MV-4-11 (cell line): ENCODE data around the gene P2RY4.
"Not testable (repeated sequence)": the region's sequence is repeated elsewhere in the genome, so short reads cannot be mapped to it uniquely, and the experiment has no call there.

Source experiments
- DNase-seq: peaks from one replicate; lab custom pipeline; 2025; lab: John Stamatoyannopoulos, UW

Gene P2RY4

GRCh38 chrX:70260104-70260503 lies at the start of gene P2RY4:
TSS of gene P2RY4 (minus strand) at chrX:70260204. CDS start at chrX:70259624, 580 bp downstream.
- no peak for DNase-seq

GRCh38 chrX:70301716-70302115 lies 41.7 kb upstream of the P2RY4 start:
- DNase-seq: no peak

GRCh38 chrX:70293621-70294020 lies 33.6 kb upstream of the P2RY4 start:
- DNase-seq: no peak

- DNase-seq: no peak
Measured at GRCh38 chrX:70292788-70293187, 32.8 kb upstream of the P2RY4 start.

GRCh38 chrX:70289793-70290770 lies 30.1 kb upstream of the P2RY4 start, which contains the start of the genes KIF4A and PDZD11:
TSS of gene KIF4A (plus strand) at chrX:70290104. CDS start at chrX:70290459, 355 bp downstream.
TSS of gene PDZD11 (minus strand) at chrX:70289927. CDS start at chrX:70289341, 586 bp downstream.
- DNase-seq: peak; percentile 79

GRCh38 chrX:70289168-70289792 lies 29.3 kb upstream of the P2RY4 start:
- no peak for DNase-seq

GRCh38 chrX:70281951-70282350 lies 21.9 kb upstream of the P2RY4 start, which contains the start of gene RAB41:
TSS of gene RAB41 (plus strand) at chrX:70282172. CDS start at chrX:70282218, 46 bp downstream.
- no peak for DNase-seq

GRCh38 chrX:70280573-70280972 lies 20.6 kb upstream of the P2RY4 start:
- no peak for DNase-seq

GRCh38 chrX:70279081-70279480 lies 19.1 kb upstream of the P2RY4 start:
- no peak for DNase-seq

- DNase-seq: not testable (repeated sequence)
Measured at GRCh38 chrX:70274029-70274428, 14.0 kb upstream of the P2RY4 start.

GRCh38 chrX:70268034-70268433 lies 8.0 kb upstream of the P2RY4 start, which contains the start of gene ARR3:
TSS of gene ARR3 (plus strand) at chrX:70268334. CDS start at chrX:70269386, 1,052 bp downstream.
- no peak for DNase-seq

GRCh38 chrX:70264784-70265183 lies 4.8 kb upstream of the P2RY4 start:
- no peak for DNase-seq

- no peak for DNase-seq
Measured at GRCh38 chrX:70262952-70263567, 3.1 kb upstream of the P2RY4 start.

GRCh38 chrX:70257423-70258288 lies 2.3 kb downstream of the P2RY4 start:
- DNase-seq: no peak

GRCh38 chrX:70255452-70255851 lies 4.6 kb downstream of the P2RY4 start:
- DNase-seq: no peak

GRCh38 chrX:70254909-70255308 lies 5.1 kb downstream of the P2RY4 start:
- no peak for DNase-seq

GRCh38 chrX:70254063-70254400 lies 6.0 kb downstream of the P2RY4 start:
- DNase-seq: no peak

- DNase-seq: no peak
Measured at GRCh38 chrX:70253377-70254062, 6.5 kb downstream of the P2RY4 start.

- DNase-seq: no peak
Measured at GRCh38 chrX:70252491-70252890, 7.5 kb downstream of the P2RY4 start.

- DNase-seq: no peak
Measured at GRCh38 chrX:70247252-70247651, 12.8 kb downstream of the P2RY4 start.

GRCh38 chrX:70244881-70245280 lies 15.1 kb downstream of the P2RY4 start:
- no peak for DNase-seq
